ENCODE results near the gene LRRN1. TPM values are rescaled to one million over a fixed set of nuclear protein-coding genes. Genes with fewer than 3 reads are reported as not detected.
"Not testable (repeated sequence)": the region's sequence is repeated elsewhere in the genome, so short reads cannot be mapped to it uniquely, and the experiment has no call there.

The LRRN1 gene
- total RNA-seq, 1 donor from 2014 or later: not detected

DNA sequence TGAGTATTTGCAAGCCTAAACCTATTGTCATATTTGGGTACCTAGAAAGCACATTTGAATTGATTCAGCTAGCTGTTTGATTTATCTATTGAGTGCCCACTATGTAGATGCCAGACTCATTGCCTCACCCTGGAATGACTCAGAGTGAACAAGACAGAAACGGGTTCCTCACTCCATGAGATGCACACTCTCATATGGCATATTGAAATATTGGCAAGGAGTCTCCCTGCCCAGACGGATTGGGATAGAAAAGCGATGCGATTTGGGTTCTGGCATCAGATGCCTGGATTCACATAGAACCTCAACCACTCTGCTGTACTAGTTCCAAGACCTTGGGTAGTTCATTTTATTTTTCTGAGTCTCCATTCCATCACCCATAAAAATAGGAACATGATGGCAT is 22.5 kb downstream of the LRRN1 start:
- intact Hi-C loops (cut with micrococcal nuclease): no loop called here
- no peak for DNase-seq (ENCODE audit: low spot score)
- H3K27me3 Mint-ChIP-seq (ENCODE audit: low read depth): no peaks in the 10 kb centered on the region

DNA sequence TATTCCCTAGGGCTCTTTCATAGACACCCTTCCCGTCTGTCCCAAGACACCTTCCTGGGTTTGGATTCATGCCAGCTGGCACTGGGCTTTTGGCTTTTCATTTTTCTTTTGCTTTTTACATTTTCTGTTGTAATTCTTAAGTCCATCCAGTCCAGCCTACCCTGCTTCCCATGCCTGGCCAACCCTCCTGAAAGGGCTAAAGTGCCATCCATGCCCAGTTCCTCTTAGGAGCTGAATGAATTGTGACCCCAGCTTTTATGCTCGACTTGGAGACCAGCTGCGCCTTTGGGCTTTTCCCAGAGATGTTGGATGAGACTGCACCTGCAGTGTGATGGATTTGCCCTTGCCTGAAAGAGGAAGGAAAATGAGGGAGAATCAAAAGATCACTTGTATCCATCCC is 25.8 kb downstream of the LRRN1 start:
- Mint-ChIP-seq H3K36me3 (ENCODE audit: low read depth) (no peaks in the 10 kb centered on the region), H3K4me1 (ENCODE audit: low read depth) (no peaks in the 10 kb centered on the region), H3K27ac (no peak overlapping the region), H3K4me3 (ENCODE audit: low read depth) (no peak overlapping the region), H3K9me3 (no peaks in the 10 kb centered on the region), H3K27me3 (ENCODE audit: low read depth) (no peaks in the 10 kb centered on the region)
- intact Hi-C loops (cut with micrococcal nuclease): no loop called here
- no peak for DNase-seq (ENCODE audit: low spot score)

More for the DNA sequence above, 22.5 kb downstream of the LRRN1 start:
- no peaks in the 10 kb centered on the region for H3K9me3 Mint-ChIP-seq
- H3K4me3 Mint-ChIP-seq (ENCODE audit: low read depth): no peak overlapping the region
- H3K27ac Mint-ChIP-seq: no peak overlapping the region
- H3K36me3 Mint-ChIP-seq (ENCODE audit: low read depth): no peaks in the 10 kb centered on the region
- no peaks in the 10 kb centered on the region for H3K4me1 Mint-ChIP-seq (ENCODE audit: low read depth)

DNA sequence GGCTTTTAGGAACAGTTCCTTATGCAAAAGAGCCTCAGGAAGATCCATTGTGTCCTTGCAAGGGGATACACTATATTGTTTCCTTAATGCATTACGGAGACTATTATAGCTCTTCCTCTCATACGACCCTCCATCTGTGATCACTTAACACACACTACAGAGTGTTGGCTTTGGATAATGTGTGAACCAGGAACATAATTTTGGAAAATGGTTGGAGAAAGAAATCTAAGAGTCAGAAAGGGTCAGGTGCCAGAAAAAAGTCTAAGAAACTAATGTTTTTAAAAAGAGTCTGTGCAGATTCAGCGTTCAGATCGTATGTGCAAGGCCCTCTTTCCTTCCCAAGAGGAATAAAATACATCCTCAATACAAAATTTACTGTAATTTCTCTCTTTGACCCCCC is 27.3 kb downstream of the LRRN1 start:
- intact Hi-C loops (cut with micrococcal nuclease): no loop called here
- DNase-seq (ENCODE audit: low spot score): no peak
- Mint-ChIP-seq H3K36me3 (ENCODE audit: low read depth) (no peaks in the 10 kb centered on the region), H3K27ac (no peak overlapping the region), H3K27me3 (ENCODE audit: low read depth) (no peaks in the 10 kb centered on the region), H3K9me3 (no peaks in the 10 kb centered on the region), H3K4me3 (ENCODE audit: low read depth) (no peak overlapping the region), H3K4me1 (ENCODE audit: low read depth) (no peaks in the 10 kb centered on the region)

DNA sequence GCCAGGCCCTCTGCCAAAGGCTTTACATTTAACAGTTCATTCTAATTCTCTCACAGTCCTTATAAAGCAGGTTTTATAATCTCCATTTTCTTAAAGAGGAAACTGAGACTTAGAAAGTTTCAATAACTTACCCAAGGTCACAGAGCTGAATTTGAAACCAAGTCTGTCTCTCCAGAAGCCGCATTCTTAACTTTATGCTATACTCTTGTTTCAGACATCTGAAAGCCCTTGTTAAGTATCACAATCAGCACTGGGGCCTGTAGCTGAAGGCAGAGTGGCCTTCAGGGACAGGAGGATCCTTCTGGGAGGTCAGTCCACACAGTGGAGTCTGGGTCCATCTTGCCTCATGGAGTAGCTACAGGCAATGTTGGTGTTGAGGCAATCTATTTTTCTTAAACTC is 27.9 kb downstream of the LRRN1 start:
- Mint-ChIP-seq H3K36me3 (ENCODE audit: low read depth) (no peaks in the 10 kb centered on the region), H3K4me1 (ENCODE audit: low read depth) (no peaks in the 10 kb centered on the region), H3K27ac (no peak overlapping the region), H3K9me3 (no peaks in the 10 kb centered on the region), H3K4me3 (ENCODE audit: low read depth) (no peak overlapping the region), H3K27me3 (ENCODE audit: low read depth) (no peaks in the 10 kb centered on the region)
- DNase-seq (ENCODE audit: low spot score): no peak
- intact Hi-C loops (cut with micrococcal nuclease): no loop called here

DNA sequence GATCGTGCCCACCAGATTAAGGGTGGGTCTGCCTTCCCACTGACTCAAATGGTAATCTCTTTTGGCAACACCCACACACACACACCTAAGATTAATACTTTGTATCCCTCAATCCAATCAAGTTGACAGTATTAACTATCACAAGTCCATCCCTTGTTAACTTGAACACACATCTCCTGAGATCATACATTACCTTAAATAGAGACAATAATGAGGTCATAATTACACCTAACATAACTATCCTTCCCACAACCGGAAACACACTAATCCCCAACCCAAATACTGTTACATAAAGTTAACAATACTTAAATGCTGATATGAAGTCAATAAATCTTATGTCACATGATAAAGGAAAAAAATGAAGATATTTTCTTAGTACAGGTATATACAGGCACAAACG is 29.2 kb downstream of the LRRN1 start:
- DNase-seq (ENCODE audit: low spot score); H3K27me3 Mint-ChIP-seq (ENCODE audit: low read depth); H3K9me3 Mint-ChIP-seq; H3K4me1 Mint-ChIP-seq (ENCODE audit: low read depth); intact Hi-C loops (cut with micrococcal nuclease); H3K4me3 Mint-ChIP-seq (ENCODE audit: low read depth); H3K27ac Mint-ChIP-seq; H3K36me3 Mint-ChIP-seq (ENCODE audit: low read depth): not testable (repeated sequence)

DNA sequence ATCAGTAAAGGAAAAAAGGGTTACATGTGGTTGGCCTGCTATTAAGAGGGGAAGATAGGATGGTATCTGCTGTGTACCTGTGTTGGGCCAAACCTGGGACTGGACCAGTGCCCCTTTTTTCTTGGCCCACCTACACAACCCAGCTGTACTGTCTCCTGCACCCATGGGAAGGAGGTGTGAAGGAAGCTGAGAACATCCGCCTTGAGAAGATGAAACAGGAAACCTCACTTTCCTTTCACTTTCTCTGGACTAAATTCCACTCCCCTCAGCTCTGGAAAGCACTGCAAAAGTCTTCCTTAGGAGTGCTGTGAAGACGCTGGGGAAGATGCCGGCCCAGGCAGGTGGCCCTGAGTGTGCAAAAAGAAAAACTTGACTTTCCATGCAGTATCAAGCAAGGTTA is 37.6 kb downstream of the LRRN1 start:
- H3K4me1 Mint-ChIP-seq (ENCODE audit: low read depth): peaks cover 2% of the 10 kb centered on the region
- H3K36me3 Mint-ChIP-seq (ENCODE audit: low read depth): no peaks in the 10 kb centered on the region
- H3K27ac Mint-ChIP-seq: no peak overlapping the region
- DNase-seq (ENCODE audit: low spot score): no peak
- H3K4me3 Mint-ChIP-seq (ENCODE audit: low read depth): no peak overlapping the region
- intact Hi-C loops (cut with micrococcal nuclease): no loop called here
- H3K9me3 Mint-ChIP-seq: peaks cover 18% of the 10 kb centered on the region
- H3K27me3 Mint-ChIP-seq (ENCODE audit: low read depth): no peaks in the 10 kb centered on the region

DNA sequence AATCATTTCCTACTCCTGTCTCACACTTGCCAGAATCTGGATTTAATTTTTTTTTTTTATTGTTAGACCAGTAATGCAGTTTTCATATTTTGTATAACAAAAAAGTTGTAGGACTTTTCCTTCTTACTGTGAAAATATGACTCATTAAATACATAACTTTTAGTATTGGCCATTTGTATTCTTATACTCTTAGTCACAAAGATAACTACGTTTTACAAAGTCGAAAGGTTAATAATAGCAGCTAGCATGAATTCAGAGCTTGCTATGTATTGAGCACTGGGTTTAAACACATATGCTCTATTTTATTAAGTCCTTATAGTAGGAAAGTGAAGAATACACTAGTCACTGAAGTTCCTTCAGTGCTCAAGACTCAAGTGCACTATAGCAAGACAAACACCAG is 43.1 kb downstream of the LRRN1 start:
- Mint-ChIP-seq H3K9me3 (peaks cover 9% of the 10 kb centered on the region), H3K4me3 (ENCODE audit: low read depth) (no peak overlapping the region), H3K36me3 (ENCODE audit: low read depth) (no peaks in the 10 kb centered on the region), H3K27ac (no peak overlapping the region), H3K4me1 (ENCODE audit: low read depth) (no peaks in the 10 kb centered on the region), H3K27me3 (ENCODE audit: low read depth) (no peaks in the 10 kb centered on the region)
- DNase-seq (ENCODE audit: low spot score): no peak
- intact Hi-C loops (cut with micrococcal nuclease): no loop called here

DNA sequence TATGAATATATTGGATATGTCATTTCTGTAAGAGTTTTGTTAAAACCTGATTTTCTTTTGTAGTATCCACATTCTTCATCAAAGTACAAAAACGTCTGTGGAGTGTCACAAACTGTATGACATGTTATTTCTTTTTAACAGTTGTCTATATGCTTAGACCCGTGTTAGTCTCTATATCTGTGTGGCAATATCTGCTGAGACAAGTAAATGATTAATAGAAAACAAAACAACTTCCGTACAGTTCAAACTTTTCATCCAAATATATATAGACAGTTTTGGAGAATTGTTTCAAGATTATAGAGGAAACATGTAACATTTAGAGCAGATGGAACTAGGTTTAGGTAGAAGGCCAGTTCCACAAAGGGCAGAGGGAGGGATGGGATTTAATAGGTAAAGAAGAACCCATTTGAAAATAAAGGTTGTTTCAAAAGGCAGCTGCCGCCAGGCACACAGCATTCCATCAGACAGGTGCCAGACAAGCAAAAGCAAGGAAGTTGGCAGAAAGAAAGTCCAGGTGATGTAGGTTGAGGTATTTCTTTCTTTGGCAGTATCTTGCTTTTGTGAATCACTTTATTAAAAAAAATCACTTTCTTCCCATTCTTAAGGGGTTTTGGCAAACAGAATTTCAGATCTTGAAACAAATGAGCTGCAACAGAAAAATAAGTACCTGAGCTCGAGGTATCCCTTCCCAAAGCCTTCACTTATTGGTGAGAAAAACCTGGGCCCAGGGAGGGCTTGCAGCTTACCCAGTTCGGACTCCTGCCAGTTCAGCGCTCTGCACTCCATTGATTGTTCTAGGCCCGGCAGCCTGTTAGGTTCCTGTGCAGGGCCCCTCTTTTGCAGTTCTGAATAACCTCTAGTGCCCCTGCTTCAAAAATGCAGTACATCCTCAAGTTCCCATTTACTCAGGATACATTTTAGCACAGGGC is 49.0 kb downstream of the LRRN1 start:
- no peak overlapping the region for H3K4me3 Mint-ChIP-seq (ENCODE audit: low read depth)
- no peak overlapping the region for H3K27ac Mint-ChIP-seq
- H3K27me3 Mint-ChIP-seq (ENCODE audit: low read depth): no peaks in the 10 kb centered on the region
- intact Hi-C loops (cut with micrococcal nuclease): no loop called here
- DNase-seq (ENCODE audit: low spot score): no peak
- H3K9me3 Mint-ChIP-seq: no peaks in the 10 kb centered on the region
- no peaks in the 10 kb centered on the region for H3K4me1 Mint-ChIP-seq (ENCODE audit: low read depth)
- no peaks in the 10 kb centered on the region for H3K36me3 Mint-ChIP-seq (ENCODE audit: low read depth)

DNA sequence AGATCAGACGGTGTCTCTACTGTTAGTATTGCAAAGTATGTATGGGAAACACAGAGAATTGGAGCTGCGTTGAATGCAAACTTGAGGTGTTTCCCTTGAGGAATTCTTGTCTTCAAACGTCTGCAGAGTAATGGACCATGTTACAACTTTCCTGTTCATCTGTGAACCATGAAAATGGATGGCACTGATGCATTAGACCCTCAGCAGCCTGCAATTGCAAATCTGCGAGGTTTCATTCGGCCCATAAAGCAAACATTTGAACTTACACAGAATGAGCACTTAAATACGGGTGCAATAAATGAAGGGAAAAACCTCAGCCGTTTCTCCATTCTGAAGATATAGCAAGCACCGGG is 49.7 kb downstream of the LRRN1 start:
- Mint-ChIP-seq H3K27ac (no peak overlapping the region), H3K4me3 (ENCODE audit: low read depth) (no peak overlapping the region), H3K9me3 (no peaks in the 10 kb centered on the region), H3K27me3 (ENCODE audit: low read depth) (no peaks in the 10 kb centered on the region), H3K4me1 (ENCODE audit: low read depth) (no peaks in the 10 kb centered on the region), H3K36me3 (ENCODE audit: low read depth) (no peaks in the 10 kb centered on the region)
- intact Hi-C loops (cut with micrococcal nuclease): no loop called here
- no peak for DNase-seq (ENCODE audit: low spot score)

DNA sequence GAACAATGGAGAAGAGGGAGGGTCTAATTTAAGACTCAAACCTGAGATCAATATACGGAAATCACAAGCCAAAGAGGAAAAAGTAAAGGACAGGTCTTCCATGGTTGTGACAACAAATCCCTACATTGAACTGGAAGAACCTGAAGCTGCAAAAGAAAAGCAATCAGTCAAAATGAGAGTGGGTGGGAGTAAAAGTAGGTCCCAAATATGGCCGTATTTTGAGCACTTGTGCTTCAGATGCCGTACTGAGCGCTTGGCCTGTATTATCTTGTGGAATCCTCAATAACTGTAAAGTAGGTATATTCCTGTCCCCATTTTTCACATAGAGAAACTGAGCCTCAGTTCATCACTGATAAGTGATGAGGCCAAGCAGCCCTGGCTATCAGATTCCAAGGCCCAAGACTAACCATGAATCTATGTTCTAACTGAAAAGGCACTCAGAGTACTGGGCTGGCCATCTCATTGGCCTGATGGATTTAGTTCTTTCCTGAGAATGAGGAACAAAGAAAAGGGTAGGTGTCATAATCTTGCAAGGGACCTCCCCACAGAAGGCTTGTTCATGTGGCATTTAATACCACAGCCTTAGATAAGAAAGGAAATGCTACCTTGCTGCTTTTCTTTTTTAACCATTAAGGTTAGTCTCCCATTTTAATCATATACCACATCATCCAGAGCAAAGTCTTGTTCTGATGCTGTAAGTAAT is 52.5 kb downstream of the LRRN1 start:
- H3K4me3 Mint-ChIP-seq (ENCODE audit: low read depth): no peak overlapping the region
- DNase-seq (ENCODE audit: low spot score): no peak
- no peaks in the 10 kb centered on the region for H3K4me1 Mint-ChIP-seq (ENCODE audit: low read depth)
- H3K27me3 Mint-ChIP-seq (ENCODE audit: low read depth): no peaks in the 10 kb centered on the region
- H3K9me3 Mint-ChIP-seq: no peaks in the 10 kb centered on the region
- no peak overlapping the region for H3K27ac Mint-ChIP-seq
- H3K36me3 Mint-ChIP-seq (ENCODE audit: low read depth): no peaks in the 10 kb centered on the region
- intact Hi-C loops (cut with micrococcal nuclease): no loop called here

DNA sequence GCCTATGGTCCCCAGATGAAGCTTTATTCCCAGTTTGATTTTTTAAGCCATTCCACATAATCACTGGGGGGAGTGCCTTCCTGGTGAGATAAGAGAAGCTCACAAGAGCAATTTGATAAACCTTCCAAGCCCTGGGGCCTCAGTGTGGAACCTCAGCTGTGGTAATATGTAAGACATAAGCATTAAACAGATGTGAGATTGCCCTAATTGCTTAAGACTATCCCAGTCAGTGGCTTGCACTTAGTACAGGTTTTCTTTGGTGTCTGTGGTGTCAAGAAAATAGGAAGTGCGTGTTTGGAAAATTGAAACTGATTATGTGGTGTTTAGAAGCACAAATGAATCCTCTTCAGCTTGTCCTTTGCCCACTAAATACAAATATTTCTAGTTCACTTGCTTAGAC is 54.3 kb downstream of the LRRN1 start:
- H3K4me3 Mint-ChIP-seq (ENCODE audit: low read depth): no peak overlapping the region
- no peaks in the 10 kb centered on the region for H3K27me3 Mint-ChIP-seq (ENCODE audit: low read depth)
- no peaks in the 10 kb centered on the region for H3K4me1 Mint-ChIP-seq (ENCODE audit: low read depth)
- intact Hi-C loops (cut with micrococcal nuclease): no loop called here
- no peak for DNase-seq (ENCODE audit: low spot score)
- no peak overlapping the region for H3K27ac Mint-ChIP-seq
- H3K9me3 Mint-ChIP-seq: no peaks in the 10 kb centered on the region
- no peaks in the 10 kb centered on the region for H3K36me3 Mint-ChIP-seq (ENCODE audit: low read depth)

DNA sequence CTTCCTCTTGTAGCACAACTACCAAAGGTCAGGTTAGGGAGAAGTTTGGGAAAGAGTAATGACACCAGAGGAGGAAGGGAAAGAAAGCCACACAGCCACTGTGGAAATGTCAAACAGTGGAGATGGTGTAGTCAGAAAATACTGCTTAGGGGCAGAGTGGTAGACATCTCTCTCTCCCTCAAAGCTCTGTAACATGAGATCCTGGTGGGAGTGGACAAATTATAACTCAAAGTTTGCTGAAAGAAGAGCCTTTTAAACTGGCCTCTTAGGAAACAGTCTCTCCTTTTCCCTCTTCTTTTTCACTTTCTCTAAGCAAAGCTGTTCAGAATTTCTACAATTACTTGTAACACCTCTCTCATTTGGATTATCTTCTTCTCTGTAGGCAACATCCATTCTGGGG is 55.8 kb downstream of the LRRN1 start:
- no peak for DNase-seq (ENCODE audit: low spot score)
- Mint-ChIP-seq H3K4me1 (ENCODE audit: low read depth) (no peaks in the 10 kb centered on the region), H3K9me3 (no peaks in the 10 kb centered on the region), H3K36me3 (ENCODE audit: low read depth) (no peaks in the 10 kb centered on the region), H3K4me3 (ENCODE audit: low read depth) (no peak overlapping the region), H3K27ac (no peak overlapping the region), H3K27me3 (ENCODE audit: low read depth) (no peaks in the 10 kb centered on the region)
- intact Hi-C loops (cut with micrococcal nuclease): no loop called here

DNA sequence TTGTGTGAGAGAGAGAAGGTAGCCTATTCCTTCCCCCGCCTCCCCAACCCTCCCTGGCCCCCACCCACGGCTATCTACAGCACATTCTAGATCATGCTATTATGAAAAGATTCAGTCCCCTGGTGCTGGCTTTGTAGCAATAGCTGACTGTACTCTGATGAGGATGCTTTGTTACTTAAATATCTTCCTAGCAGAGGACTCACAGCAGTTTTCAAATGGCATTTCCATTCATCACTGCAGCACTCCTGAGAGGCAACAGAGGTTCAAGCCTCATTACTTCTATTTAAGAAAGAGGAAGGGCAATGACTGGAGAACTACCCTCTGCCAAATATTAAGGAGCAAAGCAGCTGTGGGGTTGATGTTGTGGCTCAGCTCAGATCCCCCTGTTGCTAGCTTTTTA is 61.0 kb downstream of the LRRN1 start:
- no peaks in the 10 kb centered on the region for H3K4me1 Mint-ChIP-seq (ENCODE audit: low read depth)
- no peaks in the 10 kb centered on the region for H3K9me3 Mint-ChIP-seq
- H3K27me3 Mint-ChIP-seq (ENCODE audit: low read depth): no peaks in the 10 kb centered on the region
- no peak for DNase-seq (ENCODE audit: low spot score)
- H3K36me3 Mint-ChIP-seq (ENCODE audit: low read depth): no peaks in the 10 kb centered on the region
- H3K4me3 Mint-ChIP-seq (ENCODE audit: low read depth): no peak overlapping the region
- intact Hi-C loops (cut with micrococcal nuclease): no loop called here
- no peak overlapping the region for H3K27ac Mint-ChIP-seq
